ENCODE data around the gene MOSPD2.

DNA sequence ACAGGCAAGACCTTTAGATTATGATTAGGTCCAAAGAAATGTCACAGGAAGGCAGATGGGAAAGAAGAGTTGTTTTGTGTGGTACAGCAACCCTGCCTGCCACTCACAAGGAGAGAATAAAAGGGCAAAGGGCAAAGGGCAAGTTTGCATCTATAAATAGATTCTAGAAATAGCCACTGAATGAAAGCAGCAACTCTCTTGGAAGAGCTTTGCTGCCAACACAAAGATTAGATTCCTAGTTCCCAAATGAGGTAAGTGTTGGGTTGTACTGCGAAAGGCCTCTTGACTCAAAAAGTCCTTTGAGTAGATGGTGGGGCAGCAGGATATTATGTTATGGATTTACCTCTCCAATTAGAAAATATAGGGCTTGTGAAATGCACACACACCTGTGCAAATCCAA lies 61.2 kb downstream of the MOSPD2 start:
- no peak for TF ChIP-seq POLR2A (IDR thresholded peaks at IDR 0.05)
- TF ChIP-seq, protein P1, sequence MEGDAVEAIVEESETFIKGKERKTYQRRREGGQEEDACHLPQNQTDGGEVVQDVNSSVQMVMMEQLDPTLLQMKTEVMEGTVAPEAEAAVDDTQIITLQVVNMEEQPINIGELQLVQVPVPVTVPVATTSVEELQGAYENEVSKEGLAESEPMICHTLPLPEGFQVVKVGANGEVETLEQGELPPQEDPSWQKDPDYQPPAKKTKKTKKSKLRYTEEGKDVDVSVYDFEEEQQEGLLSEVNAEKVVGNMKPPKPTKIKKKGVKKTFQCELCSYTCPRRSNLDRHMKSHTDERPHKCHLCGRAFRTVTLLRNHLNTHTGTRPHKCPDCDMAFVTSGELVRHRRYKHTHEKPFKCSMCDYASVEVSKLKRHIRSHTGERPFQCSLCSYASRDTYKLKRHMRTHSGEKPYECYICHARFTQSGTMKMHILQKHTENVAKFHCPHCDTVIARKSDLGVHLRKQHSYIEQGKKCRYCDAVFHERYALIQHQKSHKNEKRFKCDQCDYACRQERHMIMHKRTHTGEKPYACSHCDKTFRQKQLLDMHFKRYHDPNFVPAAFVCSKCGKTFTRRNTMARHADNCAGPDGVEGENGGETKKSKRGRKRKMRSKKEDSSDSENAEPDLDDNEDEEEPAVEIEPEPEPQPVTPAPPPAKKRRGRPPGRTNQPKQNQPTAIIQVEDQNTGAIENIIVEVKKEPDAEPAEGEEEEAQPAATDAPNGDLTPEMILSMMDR (IDR thresholded peaks at IDR 0.05): no peak
